DMS 273 treated with DMSO at 0.1 percent for 48 hours (cell line): Measurements from ENCODE around the gene WDR70.

Experiments
- DNase-seq: peaks from one replicate; lab custom pipeline; 2025; lab: John Stamatoyannopoulos, UW

The WDR70 gene

DNA sequence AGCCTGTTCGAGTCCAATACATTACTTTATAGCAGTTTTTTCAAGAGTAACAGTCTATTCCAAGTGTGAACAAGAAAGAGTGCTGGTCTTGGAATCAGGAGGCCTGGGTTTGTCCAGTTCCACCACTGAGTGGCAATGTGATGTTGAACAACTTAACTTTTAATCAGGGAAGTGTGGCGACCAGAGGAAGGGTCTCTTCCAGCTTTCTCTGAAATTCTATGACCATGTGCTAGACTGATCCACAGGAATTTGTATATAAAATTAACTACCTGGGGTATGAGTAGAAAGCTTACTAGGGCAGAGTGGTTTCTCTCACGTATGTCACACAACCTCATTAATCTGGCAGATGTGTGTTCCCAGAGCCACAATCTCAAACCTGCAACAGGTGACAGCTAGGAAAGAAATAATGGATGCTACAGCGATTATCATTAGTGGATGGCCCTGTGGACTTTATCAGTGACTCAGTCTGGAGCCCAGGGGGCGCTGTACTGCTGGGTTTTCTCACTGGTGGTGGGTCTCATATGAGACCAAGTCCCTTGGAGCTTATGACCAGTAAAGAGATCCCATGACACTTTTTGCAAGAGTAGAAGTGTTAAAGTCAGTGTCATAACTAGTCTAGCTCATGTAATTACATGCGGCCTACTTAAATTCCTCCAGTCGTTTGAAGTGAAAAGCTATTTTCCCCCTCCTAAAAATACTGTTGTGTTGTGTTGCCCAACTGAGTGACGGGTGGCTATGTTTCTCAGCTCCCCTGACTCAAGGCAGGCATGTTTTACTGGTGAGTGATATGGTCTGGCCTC is 344.2 kb downstream of the WDR70 start:
- DNase-seq, result no peak

DNA sequence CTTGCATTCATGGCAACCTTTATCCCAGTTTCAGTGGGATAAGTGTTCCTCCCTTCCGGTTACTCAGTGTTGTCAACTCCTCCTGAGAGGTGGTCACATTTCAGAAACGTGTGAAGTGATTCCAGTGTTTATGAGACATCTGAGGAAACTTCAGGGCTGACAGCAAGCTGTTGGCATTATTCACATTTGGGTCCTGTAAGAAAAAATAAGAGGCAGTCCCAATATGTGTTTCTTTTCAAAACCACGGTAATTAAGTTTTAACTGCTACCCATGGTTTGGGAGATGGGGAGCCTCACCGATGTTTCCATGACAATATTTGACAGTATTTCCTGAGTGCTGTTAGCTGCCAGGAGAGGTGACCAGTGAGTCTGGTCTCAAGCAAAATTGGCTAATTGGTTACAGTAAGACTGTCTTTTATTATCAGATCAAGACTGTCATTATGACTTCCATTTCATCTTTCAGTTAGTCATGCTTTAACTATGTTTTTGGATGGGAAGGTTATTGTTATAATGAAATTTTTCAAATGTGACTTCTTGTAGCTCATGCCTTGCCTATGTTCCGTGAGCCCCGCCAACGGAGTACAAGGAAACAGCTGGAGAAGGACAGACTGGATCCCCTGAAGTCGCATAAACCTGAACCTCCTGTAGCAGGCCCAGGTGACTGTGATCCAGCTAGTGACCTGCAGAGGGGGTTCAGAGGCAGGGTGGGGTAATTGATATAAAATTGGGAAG is 345.4 kb downstream of the WDR70 start:
- no peak for DNase-seq

DNA sequence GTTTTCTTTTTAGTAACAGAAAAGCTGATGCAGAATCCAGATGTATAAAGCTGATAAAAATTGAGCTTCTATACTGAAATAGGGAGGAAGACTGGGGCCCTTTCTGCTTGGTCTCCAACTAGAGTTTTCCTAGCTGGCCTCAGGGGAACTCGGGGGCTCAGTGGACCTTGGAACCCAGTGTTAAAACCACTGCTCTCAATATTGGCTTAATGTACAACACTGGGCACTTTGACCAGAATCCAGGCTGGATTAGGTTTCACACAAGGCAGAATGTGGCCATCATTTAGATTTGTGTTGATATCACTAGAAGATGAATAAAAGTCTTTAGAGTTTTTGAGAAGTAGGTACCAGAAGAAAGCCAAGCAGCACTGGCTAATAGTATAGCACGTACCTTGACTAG is 346.1 kb downstream of the WDR70 start:
- DNase-seq, result no peak

DNA sequence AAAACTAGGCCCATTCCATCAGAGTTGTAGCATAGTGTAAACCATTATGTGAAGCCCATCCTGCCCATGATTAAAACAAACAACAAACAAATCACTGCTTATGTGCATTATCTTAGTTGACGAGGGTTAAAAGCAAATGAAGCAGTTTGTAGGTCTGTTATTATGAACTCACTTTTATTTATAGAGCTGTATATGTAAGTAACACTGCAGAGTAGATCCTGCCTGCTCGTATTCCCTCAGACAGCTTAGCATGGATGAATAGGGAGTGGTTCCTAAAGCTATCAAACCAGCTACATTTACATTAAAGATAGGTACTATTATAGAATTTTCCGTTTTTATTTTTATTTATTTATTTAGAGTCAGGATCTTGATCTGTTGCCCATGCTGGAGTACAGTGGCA is 348.1 kb downstream of the WDR70 start:
- no peak for DNase-seq

DNA sequence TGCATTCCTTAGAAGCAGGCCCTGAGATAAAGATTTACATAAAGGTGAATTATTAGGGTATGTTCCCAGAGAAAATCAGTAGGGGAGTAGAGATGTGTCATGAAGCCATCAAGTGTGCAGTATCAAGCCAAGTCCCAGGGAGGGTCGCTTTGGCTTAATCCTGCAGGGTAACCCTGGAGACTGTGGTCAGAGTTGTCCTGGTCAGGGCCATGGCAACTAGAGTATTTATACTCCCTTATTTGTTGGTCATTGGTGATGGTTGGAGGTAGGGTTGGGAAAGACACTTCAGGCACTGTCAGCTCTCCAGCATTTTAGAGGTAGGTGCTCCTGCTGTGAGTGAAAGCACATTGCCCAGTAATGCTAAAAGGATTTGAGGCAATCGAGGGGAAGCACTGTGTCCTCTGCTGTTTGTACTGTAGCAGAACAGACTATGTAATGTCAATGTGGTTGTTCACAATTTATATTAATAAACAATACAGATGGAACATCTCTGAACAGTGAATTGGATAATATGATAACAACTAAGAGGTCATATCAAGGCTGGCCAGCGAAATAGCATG is 351.9 kb downstream of the WDR70 start:
- no peak for DNase-seq

DNA sequence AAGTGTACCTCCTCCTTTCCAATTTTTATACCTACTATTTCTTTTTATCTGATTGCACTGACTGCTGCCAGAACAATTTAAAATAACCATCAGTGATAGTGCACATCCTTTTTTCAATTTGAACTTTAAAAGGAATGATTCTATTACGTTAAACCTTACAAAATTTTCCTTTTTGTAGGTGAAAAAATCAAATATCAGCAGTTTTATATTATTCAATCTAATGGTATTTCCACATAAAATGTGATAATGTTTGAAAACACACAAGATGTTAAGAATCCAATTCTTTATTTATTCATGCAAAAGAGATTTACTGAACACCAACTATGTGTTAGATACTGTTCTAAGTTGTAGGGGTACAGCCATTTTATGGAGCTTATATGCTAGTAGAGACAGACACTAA is 355.0 kb downstream of the WDR70 start:
- no peak for DNase-seq

DNA sequence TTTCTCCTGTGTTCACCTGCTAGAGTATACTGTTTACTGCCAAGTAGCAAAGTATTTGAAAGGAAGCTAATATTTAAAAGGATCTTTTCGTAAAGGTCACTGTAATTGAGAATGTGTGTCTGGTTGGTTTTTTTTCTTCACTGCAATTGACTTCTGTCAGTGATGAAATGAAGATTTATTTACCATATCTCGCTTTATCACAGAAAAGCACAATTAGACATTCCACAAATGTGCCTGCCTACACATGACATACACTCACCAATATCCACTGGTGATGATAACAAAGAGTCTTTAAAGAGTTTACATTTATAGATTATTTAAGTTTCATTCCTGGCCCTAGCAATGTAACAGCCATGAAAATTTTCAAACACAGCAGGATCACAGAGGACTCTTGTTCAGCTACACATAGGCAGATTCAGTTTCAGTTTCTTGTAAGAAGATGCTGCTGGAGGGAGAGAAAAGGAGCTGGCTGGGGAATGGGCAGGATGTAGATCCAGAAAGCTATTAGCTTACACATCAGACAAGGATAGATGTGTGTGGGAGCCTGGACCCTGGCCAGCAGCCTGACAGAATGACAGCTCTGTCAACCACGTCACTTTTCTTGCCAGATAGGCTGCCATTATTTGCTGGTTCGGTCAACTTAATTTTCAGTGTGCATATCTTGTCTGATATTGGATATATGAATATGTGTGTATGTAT is 356.7 kb downstream of the WDR70 start:
- DNase-seq, result no peak

DNA sequence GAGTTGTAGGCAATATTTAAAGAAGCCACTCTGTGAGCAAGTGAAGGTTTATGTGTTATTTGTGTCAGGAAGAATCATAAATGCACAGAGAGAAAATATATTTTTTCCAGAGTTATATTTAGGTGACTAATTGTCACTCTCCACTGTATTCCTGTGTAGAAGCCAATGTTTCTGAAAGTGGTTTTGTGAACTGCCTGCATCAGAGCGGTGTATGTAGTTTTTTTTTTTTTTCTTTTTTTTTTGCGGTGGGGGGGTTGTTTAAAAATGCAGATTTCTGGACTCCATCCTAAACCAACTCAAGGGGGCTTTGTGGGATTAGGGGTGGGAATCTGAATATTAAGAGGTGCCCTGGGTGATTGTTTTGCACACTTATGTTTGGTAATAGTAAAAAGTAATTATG is 357.3 kb downstream of the WDR70 start:
- no peak for DNase-seq

DNA sequence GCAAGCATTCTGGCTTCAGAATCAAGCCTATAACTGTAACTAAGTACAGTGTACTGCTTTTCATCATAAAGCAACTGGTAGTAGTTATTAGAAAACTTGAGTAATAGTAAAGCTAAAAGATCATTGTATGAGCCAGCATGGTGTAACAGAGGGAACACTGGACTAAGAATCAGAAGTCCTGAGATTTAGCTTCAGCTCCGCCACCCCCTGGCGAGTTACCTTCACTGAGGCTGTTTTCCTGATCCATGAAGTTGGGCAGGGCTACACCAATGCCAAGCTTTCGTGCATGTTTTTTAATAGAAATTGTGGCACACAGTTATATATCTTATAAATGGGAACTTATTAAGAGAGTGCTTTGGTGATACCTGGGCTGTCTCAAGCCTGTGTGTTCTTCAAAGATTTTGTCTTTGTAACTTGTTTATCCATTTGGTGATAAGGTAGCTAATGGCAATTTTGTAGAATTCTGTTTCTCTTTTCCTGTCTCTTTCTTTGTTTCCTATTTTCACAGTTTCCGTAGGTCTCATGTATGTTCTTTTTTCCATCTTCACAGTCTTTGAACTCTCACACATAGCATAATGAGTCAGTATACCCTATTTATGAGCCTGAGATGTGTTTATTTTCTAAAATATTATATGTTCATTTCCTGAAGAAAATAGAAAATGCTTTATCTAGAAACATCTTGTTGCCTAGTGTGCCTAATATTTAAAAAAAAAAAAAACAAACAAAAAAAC is 358.4 kb downstream of the WDR70 start:
- DNase-seq, result no peak

DNA sequence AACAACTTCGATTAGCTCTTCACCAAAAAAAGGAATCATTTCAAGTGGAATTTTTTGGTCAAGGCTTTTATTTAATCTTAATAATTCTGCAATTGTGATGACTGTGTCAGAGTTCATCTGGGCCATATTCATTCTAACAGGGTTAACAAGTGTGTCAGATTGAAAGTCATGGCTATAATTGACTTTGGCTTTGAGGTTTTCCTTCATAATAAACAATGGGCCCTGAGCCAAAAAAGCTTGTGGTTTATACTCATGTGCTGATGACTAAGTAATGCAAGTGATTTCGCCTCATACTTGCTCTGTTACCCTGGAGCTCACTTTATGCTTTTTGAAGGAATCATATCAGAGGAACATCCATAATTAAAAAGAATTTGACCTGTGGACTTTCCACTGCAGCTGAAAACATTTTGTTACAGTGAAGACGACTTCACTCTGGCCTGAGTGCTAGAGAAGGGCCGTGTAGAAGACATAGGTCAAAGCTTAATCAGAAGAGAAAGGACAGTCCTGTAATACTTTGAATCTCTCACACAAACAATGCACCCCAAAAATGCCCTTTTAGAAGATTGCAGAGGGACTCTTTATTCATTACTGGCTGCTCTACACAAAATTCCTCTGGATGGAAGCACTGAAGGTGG is 359.1 kb downstream of the WDR70 start:
- no peak for DNase-seq

DNA sequence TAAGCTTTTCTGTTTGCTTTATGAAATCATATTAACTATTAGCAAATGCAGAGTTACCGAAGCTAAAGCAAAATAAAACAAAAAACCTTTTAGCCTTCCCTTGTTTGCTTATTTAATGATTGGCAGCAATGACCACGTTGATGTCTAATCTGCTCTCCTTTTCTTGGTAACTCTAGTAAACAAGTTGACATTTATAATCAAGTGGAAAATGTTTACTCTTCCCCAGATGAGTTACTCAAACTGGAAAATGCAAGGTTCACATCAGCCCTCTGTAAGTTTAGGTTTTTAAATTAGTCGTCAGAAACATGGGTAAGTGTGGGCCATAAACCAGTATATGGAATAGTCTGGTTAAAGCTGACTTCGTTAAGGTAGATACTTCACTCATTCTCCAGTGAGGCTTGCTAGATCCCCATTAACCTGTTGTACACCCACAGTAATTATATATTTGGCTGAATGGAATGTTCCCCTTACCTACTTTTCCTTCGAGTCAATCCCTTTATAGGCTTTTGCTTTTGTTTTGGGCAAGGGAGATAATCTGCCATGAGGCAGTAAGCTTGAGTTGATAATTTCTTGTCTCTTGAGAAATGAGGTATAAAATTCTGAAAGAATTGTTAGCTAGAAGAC is 359.9 kb downstream of the WDR70 start:
- DNase-seq, result no peak

DNA sequence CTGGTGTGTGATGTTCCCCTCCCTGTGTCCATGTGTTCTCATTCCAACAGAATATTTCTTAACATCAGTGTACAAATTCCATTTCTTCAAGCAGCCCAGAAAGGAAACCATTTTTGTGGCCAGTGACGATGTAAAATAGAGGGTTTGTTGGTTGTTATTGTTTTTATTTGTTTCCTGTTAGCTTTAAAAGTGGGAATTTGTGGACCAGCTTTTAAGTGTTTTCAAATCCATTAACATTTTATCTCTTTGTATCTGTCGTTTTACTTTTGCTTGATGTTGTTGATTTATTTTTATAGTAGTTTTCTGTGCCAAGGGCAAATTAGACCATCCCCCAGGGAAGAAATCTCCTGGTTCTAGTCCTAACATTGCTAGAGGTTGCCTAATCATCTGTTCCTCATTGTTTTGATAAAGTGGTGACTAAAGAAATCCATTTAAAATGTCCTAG is 360.7 kb downstream of the WDR70 start:
- no peak for DNase-seq

DNA sequence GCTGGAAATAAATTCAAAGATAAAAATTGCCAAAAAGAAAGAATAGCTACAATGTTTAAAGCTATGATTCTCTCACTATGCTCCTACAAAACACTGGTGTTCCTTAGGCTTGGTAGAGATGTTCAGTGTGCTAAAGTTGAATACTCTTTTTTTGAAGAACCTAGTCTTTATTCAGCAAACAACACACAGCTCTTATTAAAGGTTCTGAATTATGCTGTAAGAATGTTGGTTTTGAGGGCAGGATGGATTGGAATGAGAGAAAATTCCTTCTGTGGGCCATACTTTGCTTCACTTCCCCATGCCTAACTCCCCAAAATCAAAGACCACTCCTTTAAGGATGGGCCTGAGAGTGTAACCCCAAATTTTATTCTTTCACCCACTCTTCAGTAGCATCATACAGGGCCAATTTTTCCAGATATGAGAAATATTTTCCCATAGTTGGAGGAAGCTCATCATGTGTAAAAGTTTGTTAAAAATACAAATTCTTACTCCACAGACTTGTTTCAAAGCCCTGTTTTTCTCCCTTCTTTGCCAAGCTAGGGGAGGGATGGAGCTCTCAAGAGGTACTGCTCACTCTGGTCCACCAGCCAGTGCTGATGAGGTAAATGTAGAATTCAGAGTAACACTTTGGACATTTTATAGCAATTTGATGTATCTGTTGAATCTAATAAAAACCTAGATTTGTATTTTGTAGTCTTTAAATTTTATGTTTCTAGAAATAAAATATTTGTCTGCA is 361.4 kb downstream of the WDR70 start:
- DNase-seq, result no peak

DNA sequence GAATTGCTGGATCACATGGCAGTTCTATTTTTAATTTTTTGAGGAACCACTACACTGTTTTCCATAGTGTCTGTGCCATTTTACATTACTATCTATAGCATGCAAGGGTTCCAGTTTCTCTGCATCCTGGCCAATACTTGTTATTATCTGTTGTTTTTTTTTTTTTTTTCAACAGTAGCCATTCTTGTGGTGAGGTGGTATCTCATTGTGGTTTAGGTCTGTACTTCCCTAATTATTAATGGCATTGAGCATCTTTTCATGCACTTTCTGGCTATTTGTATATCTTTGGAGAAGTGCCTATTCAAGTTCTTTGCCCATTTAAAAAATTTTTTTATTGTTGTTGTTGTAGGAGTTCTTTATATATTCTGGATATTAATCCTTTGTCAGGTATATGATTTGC is 363.0 kb downstream of the WDR70 start:
- no peak for DNase-seq

DNA sequence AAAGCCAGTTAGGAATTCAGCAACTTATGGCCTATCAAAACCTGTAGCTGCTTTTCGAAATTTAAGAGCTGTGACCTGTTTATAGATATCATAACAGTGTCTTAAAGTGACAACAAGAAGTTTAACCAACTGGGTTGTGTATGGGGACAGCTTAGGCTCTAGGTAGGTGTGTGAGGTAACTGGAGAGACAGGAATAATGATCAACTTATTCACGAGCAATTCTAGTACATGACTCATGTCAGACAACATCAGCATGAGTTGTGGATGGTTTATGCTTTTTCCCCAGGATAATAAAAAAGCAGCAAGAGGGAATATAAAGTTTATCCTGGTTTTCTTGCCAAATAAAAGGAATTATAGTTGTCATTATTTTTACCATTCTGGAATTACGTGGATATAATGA is 372.1 kb downstream of the WDR70 start:
- DNase-seq, result no peak

DNA sequence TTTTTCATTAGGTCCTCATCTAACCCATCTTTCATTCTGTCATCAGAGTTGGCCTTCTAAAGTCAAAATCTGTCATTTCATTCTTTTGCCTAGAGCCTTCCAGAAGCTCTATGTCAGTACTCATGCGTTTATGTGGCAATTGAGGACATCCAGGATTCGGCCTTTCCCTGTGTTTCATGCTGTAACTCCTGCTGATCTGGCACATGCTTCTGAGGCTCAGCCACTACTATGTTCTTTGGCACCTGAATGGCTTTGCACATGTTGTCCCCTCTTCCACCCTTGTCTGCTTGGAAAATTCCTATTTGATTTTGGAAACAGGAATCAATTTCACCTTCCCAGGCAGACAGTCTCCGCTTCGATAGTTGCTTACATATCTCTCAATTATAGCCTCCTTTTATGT is 375.9 kb downstream of the WDR70 start:
- DNase-seq, result no peak

DNA sequence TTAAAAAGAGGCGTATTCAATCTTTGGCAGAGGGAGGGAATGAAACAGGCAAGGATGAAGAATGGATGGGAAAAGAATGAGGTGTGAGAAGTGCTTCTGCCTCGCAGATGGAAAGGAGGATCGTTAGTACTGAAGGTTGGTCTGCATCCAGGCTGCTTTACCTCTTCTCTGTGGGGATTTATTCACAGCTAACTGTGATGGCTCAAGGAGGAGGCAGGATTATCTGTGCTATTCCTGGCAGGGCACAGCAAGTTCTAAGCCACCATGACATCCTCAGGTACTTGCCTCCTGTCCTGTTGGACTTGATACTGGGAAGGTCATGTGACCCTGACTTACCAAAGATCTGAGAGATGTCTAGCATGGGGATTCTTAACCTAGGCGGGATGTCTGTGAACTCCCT is 376.5 kb downstream of the WDR70 start:
- no peak for DNase-seq

DNA sequence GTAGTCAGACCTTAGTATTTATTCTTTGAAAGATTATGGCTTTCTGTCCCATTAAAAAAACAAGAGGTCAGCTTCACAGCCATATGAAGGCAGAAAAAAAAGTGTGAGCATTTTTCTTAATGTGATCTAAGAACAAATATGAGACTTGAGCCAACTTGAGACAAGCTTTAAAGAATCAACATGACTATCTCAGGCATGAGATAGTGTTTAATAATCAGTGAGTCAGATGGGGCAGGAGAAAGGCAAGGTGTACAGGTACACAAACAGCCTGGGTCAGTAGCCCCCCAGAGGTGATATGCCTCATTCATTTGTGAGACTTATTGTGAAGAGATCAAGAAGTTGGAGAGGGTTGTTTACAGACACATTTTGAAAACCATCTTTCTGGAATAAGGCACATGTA is 377.1 kb downstream of the WDR70 start:
- DNase-seq, result no peak

DNA sequence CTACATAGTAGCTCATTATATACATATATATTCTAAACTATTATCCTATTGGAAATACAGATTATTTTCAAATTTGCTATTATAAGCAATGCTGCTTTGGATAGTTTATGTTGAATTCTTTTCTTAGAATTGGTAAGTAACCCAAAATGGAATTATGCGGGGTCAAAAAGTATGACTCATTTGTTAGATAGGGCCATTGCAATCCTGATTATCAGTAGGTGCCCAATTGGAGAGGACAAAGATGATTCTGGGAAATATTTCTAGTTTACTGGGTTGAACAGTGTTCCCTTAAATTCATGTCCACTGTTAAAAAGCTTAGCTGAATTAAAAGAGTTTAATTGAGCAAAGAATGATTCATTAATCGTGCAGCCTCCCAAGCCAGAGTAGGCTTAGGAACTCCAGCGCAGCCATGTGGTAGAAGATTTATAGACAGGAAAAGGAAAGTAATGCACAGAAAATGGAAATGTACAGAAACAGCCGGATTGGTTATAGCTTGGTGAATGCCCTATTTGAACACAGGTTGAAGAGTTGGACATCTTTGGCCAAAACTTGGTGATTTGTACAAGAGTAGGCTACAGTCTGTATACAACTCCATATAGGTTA is 379.0 kb downstream of the WDR70 start:
- no peak for DNase-seq

DNA sequence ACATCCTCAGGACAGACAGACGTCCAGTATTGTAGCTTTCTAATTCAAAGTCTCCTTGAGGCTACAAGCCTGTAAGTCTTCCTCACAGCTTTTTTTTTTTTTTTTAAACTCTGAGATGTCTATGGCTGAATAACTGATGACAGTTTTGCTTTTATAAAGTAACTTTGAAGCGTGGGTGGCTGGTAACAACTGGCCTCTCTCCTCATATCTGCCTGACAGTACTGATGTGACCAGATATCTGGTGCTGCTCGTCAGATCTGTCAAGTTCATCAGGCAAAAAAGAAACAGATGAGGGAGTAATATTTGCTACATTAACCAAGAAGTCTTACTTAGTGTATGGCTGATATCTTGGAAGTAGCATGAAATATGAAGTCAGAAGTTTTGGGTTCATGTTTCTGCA is 388.1 kb downstream of the WDR70 start:
- no peak for DNase-seq
